Stomach smooth muscle (tissue), 2 donors: Measurements from ENCODE around the gene TRAP1.

Source experiments
- H3K27ac ChIP-seq: one replicate; pipeline ENCODE4 v1.7.0; 2013; ENCODE audit warnings: mild to moderate bottlenecking, low read length, inconsistent platforms
- H3K27me3 ChIP-seq, 2 donors: one replicate each; pipeline ENCODE4 v1.7.0; 2013; ENCODE audit warnings: low read length in 2 of 2; ENCODE audit not compliant: insufficient read depth in 2 of 2, control insufficient read depth in 1 of 2
- H3K36me3 ChIP-seq, 2 donors: one replicate each; pipeline ENCODE4 v1.7.0; 2013; ENCODE audit warnings: low read length in 2 of 2; ENCODE audit not compliant: control insufficient read depth in 2 of 2, insufficient read depth in 2 of 2
- H3K4me1 ChIP-seq: one replicate; pipeline ENCODE4 v1.7.0; 2013; ENCODE audit warnings: low read length; ENCODE audit not compliant: control insufficient read depth, insufficient read depth
- H3K4me3 ChIP-seq, 2 donors: one replicate each; pipeline ENCODE4 v1.7.0; 2013; ENCODE audit warnings: low read length in 2 of 2
- H3K9ac ChIP-seq, 2 donors: one replicate each; pipeline ENCODE4 v1.7.0; 2013; ENCODE audit warnings: low read length in 2 of 2, mild to moderate bottlenecking in 1 of 2
- H3K9me3 ChIP-seq, 2 donors: one replicate each; pipeline ENCODE4 v1.7.0; 2013; ENCODE audit warnings: low read length in 2 of 2; ENCODE audit not compliant: control insufficient read depth in 2 of 2
- donor health status: healthy.
- donor health status: Pancreatic carcinoma.

The TRAP1 gene

DNA sequence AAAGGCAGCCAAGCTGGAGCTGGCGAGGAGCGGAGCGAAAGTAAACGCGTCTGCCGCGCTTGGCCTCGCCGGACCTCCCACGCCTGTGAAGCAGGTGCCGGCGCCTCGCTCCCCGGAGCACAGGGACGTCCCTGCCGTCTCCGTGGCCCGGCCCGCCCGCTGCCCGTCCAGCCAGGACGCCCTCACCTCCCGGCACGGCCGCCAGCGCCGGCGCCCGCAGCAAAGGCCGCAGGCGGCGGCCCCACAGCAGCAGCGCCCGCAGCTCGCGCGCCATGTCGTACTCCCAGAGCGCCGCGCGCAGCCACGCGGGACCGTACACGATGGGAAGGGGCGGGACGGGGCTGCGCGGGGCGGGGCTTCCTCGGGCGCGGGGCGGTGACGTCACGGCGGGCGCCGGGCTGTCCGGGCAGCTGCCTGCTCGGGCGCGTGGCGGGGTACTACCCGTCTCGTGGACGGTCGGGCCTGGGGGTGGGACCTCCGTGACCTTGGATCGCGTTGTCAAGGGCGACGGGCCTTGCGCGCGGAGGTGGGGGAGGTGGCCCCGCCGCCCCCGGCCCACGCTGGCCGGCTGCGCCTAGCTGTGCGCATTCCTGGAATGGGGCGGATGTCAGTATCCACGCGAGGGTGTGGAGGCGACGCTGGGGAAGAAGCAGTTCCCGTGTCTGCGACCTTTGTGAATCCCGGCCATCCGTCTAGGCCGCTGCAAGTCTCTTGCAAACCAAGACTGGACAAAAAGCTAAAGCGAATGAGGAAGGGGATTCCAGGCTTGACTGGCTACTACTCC lies at the start of gene TRAP1:
Gene TRAP1, minus strand, starts transcription at position 290 of the 784 bp plus-strand sequence. Its CDS starts 16 bp downstream, at position 274.
- peak within 1 kb of the TSS; percentile 91 to 96 for H3K9ac ChIP-seq
- peaks cover 3 to 8% of the 10 kb centered on the region in 2 donors for H3K36me3 ChIP-seq
- H3K4me1 ChIP-seq: peaks cover 13% of the 10 kb centered on the region
- H3K27me3 ChIP-seq: no peaks in the 10 kb centered on the region
- no peaks in the 10 kb centered on the region for H3K9me3 ChIP-seq
- H3K4me3 ChIP-seq: peak within 1 kb of the TSS; percentile 94 to 97
- peak within 1 kb of the TSS; percentile 88 for H3K27ac ChIP-seq

DNA sequence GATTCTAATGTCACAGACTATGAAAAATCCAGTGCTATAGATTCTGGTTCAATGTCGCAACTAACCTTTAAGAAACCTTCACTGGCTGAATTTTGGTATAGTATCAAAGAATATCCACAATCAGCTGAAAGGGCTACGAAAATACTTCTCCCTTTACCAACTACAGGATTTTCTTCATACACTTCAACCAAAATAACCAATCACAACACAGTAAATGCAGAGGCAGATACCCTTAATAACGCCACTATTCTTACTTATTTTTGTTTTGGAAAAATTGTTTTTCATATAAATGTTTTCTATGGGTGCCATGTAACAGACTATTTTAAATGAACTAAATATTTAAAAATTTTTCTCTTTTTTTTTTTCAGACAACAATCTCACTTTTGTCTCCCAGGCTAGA lies 48.9 kb upstream of the TRAP1 start:
- Histone ChIP-seq H3K27me3 (no peaks in the 10 kb centered on the region), H3K9ac (no peak overlapping the region), H3K27ac (no peak overlapping the region), H3K36me3 (peaks cover 46 to 53% of the 10 kb centered on the region in 2 donors), H3K4me1 (peaks cover 3% of the 10 kb centered on the region), H3K9me3 (no peaks in the 10 kb centered on the region), H3K4me3 (no peak overlapping the region)

DNA sequence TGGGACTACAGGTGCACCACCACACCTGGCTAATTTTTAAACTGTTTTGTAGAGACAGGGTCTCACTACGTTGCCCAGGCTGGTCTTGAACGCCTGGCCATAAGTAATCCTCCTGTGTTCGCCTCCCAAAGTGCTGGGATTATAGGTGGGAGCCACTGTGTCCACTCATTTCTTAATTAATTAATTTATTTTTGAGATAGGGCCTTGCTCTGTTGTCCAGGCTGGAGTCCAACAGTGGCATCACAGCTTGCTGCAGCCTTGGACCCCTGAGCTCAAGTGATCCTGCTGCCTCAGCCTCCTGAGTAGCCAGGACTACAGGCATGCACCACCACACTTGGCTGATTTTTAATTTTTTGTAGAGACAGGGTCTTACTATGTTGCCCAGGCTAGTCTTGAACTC lies 47.1 kb upstream of the TRAP1 start:
- no peaks in the 10 kb centered on the region for H3K27me3 ChIP-seq
- no peak overlapping the region for H3K9ac ChIP-seq
- no peak overlapping the region for H3K27ac ChIP-seq
- H3K4me1 ChIP-seq: peaks cover 8% of the 10 kb centered on the region
- H3K4me3 ChIP-seq: no peak overlapping the region
- H3K9me3 ChIP-seq: no peaks in the 10 kb centered on the region
- peaks cover 36 to 39% of the 10 kb centered on the region in 2 donors for H3K36me3 ChIP-seq

DNA sequence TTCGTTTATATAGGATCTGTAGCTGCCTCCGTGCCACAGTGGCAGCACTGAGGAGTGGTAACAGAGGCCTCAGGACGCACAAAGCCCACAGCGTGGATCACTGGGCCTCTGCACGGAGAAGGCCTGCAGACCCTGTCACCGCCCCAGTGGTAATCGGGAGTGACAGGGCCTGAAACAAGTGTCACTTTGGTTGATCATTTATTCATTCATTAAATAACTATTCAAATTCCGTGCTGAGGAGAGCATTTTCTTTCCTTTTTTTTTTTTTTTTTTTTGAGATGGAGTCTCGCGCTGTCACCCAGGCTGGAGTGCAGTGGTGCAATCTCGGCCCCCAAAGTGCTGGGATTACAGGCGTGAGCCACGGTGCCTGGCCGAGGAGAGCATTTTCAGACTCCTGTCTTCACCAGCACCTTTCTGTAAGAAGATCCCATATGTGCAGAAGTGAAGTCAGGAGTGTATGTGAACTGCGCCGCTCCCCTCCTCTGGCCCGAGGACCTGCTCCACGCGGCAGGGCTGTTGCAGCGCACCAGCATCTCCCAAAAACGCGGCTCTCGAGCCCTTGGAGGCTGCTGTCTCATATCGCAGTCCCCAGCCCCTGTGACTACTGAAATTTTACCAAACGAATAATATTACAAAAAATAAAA lies 44.9 kb upstream of the TRAP1 start:
- no peak overlapping the region for H3K27ac ChIP-seq
- peaks cover 11% of the 10 kb centered on the region for H3K4me1 ChIP-seq
- peaks cover 26 to 38% of the 10 kb centered on the region in 2 donors for H3K36me3 ChIP-seq
- H3K27me3 ChIP-seq: no peaks in the 10 kb centered on the region
- no peak overlapping the region for H3K9ac ChIP-seq
- H3K9me3 ChIP-seq: no peaks in the 10 kb centered on the region
- no peak overlapping the region for H3K4me3 ChIP-seq

GRCh38 chr16:3761375-3762106 lies 44.2 kb upstream of the TRAP1 start:
- H3K4me3 ChIP-seq: no peak overlapping the region
- H3K36me3 ChIP-seq: peaks cover 27 to 38% of the 10 kb centered on the region in 2 donors
- H3K27ac ChIP-seq: no peak overlapping the region
- H3K9me3 ChIP-seq: no peaks in the 10 kb centered on the region
- no peaks in the 10 kb centered on the region for H3K27me3 ChIP-seq
- no peak overlapping the region for H3K9ac ChIP-seq
- H3K4me1 ChIP-seq: peaks cover 11% of the 10 kb centered on the region

DNA sequence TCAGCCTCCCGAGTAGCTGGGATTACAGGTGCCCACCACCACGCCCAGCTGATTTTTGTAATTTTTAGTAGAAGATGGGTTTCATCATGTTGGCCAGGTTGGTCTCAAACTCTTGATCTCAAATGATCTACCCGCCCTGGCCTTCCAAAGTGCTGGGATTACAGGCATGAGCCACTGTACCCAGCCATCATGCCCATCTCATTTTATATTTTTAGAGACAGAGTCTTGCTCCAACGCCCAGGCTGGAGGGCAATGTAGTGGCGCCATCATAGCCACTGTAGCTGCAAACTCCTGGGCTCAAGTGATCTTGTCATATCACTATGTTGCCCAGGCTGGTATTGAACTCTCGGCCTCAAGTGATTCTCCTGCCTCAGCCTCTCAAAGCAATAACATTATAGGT lies 43.2 kb upstream of the TRAP1 start:
- Histone ChIP-seq H3K9me3 (no peaks in the 10 kb centered on the region), H3K9ac (no peak overlapping the region), H3K4me3 (no peak overlapping the region), H3K27me3 (no peaks in the 10 kb centered on the region), H3K36me3 (peaks cover 25 to 34% of the 10 kb centered on the region in 2 donors), H3K27ac (no peak overlapping the region), H3K4me1 (peaks cover 11% of the 10 kb centered on the region)

DNA sequence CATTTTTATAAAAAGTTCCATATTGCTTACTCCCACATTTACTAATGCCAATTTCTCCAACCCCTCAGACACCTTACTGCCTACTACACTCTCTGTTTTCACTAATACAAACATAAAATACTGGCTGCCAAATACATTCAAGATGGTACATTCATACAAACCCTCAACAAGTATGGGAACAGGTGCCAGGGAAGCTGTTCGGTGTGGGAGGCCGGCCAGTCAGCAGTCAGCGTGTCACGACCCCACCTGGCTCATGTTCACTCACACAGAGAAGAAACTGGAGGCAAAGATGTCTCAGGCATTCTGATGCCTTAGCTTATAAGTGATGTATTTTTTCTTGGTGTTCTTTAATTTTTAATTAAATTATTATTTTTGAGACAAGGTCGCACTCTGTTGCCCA lies 42.4 kb upstream of the TRAP1 start:
- H3K9me3 ChIP-seq: no peaks in the 10 kb centered on the region
- H3K27ac ChIP-seq: no peak overlapping the region
- H3K36me3 ChIP-seq: peaks cover 24 to 33% of the 10 kb centered on the region in 2 donors
- no peak overlapping the region for H3K9ac ChIP-seq
- no peaks in the 10 kb centered on the region for H3K27me3 ChIP-seq
- H3K4me3 ChIP-seq: no peak overlapping the region
- H3K4me1 ChIP-seq: peaks cover 11% of the 10 kb centered on the region

DNA sequence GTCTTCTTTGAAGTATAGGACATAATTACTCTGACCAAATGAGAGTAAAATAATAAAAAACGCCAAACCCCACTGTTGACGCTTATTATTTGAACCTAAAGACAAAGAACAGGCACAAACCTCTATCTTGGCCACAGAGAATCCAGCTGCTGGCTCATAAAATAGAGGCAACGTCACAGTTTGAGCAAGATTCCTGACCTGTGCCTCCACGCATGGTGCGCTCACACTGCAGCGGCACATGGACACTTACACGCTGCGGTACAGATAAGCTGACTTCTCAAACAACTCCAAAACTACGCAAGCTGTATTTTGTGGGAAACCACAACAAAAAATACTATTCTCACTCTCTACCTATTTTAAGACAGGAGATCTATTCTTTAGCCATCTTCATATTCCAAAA lies 38.8 kb upstream of the TRAP1 start:
- no peak overlapping the region for H3K4me3 ChIP-seq
- peaks cover 17% of the 10 kb centered on the region for H3K4me1 ChIP-seq
- no peaks in the 10 kb centered on the region for H3K27me3 ChIP-seq
- peaks cover 24 to 34% of the 10 kb centered on the region in 2 donors for H3K36me3 ChIP-seq
- H3K9me3 ChIP-seq: no peaks in the 10 kb centered on the region
- H3K9ac ChIP-seq: no peak overlapping the region
- no peak overlapping the region for H3K27ac ChIP-seq

DNA sequence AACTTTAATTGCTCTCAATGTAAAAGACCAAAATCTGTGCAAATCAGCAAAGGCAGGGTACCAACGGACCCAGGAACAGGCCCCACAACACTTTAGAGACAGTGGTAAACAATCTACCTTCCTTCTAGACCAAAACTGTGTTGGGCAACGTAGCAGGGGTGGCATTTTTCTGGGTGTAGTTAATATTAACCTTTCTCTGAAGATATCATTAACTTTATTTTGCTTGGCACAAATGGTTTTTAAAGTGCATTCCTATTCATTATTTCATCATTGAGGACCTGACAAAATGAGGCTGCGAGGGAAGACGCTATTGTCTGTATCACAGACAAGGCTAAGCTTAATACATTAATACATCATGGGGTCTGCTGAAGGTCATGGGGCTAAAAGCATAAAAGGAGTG lies 37.9 kb upstream of the TRAP1 start:
- Histone ChIP-seq H3K9ac (no peak overlapping the region), H3K36me3 (peaks cover 27 to 40% of the 10 kb centered on the region in 2 donors), H3K27ac (no peak overlapping the region), H3K9me3 (no peaks in the 10 kb centered on the region), H3K4me1 (peaks cover 17% of the 10 kb centered on the region), H3K27me3 (no peaks in the 10 kb centered on the region), H3K4me3 (no peak overlapping the region)

DNA sequence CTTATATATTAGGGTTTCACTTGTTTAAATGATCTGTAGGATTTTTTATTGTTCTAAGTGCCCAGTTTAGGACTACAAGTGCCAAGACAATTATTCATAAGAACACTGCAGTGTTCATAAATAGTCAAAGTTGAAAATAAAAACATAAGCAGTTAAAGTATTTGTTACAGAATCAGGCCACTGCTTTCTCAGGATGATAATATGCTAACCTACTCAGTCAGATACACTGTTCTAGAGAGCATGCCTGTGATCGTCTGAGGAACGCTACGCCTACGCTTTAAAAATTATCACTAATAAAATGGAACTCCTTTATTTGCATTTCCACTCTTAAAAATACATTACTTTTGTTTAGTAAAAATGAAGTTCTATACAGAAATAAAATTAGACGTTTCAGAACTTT lies 37.4 kb upstream of the TRAP1 start:
- Histone ChIP-seq H3K4me1 (peaks cover 16% of the 10 kb centered on the region), H3K9ac (no peak overlapping the region), H3K4me3 (no peak overlapping the region), H3K27me3 (no peaks in the 10 kb centered on the region), H3K9me3 (no peaks in the 10 kb centered on the region), H3K36me3 (peaks cover 30 to 41% of the 10 kb centered on the region in 2 donors), H3K27ac (no peak overlapping the region)
